Myocyte (in vitro differentiated cells): Measurements from ENCODE around the gene HMOX2. TPM values are rescaled to one million over a fixed set of nuclear protein-coding genes. Genes with fewer than 3 reads are reported as not detected.

Source experiments
- DNase-seq: peaks from one replicate; pipeline ENCODE4 v3.0.0-alpha.2; 2012; ENCODE audit warnings: low read depth
- total RNA-seq: library from RNA; depleted of rRNA; stranded (reverse); fragments of >200 nt; gene quantifications from 2 replicates; pipeline ENCODE4 v1.2.3, GENCODE V29; 2014

HMOX2 gene
- total RNA-seq, 1 donor from 2014 or later, result 35.4 TPM

DNA sequence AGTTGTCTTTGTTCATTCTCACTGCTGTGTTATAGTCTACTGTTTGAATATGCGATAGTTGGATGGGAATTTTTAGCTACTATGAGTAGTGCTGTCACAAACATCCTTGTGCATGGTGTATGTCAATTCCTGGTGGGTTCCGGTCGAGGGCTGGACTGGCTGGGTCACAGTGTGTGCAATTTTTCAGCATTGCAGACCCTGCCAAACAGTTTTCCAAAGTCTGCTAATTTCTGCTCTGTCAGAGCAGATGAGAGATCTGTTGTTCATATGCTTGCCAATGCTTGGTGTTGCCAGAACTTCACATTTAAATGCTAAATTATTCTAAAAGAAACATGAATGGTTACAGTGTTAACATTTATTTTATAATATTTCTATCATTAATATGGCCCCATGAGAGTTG is 76.3 kb downstream of the HMOX2 start:
- DNase-seq, result no peak

GRCh38 chr16:4556112-4556511 is 79.9 kb downstream of the HMOX2 start, which contains the start of gene C16orf96:
Gene C16orf96 (plus strand): TSS chr16:4556340. CDS start chr16:4556490, 150 bp downstream.
- no peak for DNase-seq

DNA sequence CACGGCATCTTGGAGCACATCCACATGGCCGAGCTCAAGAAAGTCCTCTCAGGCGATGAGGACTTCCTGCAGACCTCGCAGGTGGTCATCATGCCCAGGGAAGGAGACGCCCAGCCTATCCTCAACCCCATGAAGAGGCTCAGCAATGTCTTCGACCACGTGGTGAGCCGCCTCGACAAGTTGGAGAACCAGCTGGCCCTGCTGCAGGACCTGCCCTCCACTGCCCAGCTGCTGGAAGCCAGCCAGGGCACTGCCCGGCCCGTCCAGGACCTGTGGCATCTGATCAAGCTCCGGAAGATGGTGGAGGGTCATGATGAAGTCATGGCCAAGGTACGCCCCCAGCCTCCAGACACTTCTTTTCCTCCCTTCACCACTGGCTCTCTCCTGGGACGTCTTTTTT is 80.4 kb downstream of the HMOX2 start:
- no peak for DNase-seq

DNA sequence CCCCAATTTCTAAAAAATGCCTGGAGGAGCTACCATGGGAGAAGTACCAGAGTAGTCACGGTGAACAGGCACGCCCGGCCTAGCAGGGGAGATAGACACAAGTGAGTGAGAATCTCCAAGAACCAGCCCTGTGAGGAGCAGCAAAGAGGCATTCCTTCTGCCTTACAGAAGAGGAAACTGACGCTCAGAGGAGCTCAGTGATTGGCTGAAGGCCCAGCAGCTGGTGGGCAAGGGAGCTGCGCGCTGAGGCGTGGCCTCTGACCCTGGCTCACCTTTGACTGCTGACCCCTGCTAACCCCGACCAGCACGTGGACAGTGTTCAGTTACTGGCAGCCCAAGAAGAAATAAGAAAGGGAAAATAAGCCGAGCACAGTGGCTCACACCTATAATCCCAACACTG is 81.8 kb downstream of the HMOX2 start:
- no peak for DNase-seq

Other genes with a start within 250 kb of the HMOX2 start
- gene SRL, start 234.3 kb upstream of the HMOX2 start, total RNA-seq, result 1.9 and 2.7 TPM in 2 replicates
- gene TFAP4, start 203.4 kb upstream of the HMOX2 start, total RNA-seq, result 4.4 and 5.0 TPM in 2 replicates
- gene GLIS2, start 160.3 kb upstream of the HMOX2 start, total RNA-seq, result 3.3 and 4.5 TPM in 2 replicates
- gene PAM16, start 125.1 kb upstream of the HMOX2 start, total RNA-seq, result 28.4 and 50.7 TPM in 2 replicates
- gene VASN, start 104.5 kb upstream of the HMOX2 start, total RNA-seq, result 7.5 and 10.9 TPM in 2 replicates
- 122 and 370 TPM in 2 replicates for gene CORO7, start 59.8 kb upstream of the HMOX2 start, total RNA-seq
- 67.6 and 72.7 TPM in 2 replicates for gene DNAJA3, start 50.5 kb upstream of the HMOX2 start, total RNA-seq
- gene NMRAL1, start 1.8 kb upstream of the HMOX2 start, total RNA-seq, result 22.6 and 35.8 TPM in 2 replicates
- gene CDIP1, start 62.4 kb downstream of the HMOX2 start, total RNA-seq, result 30.6 and 38.4 TPM in 2 replicates
- 0.11 and 0.16 TPM in 2 replicates for gene C16orf96, start 79.9 kb downstream of the HMOX2 start, total RNA-seq
- 10.0 and 12.8 TPM in 2 replicates for gene UBALD1, start 138.5 kb downstream of the HMOX2 start, total RNA-seq
- 31.9 and 33.6 TPM in 2 replicates for gene MGRN1, start 148.4 kb downstream of the HMOX2 start, total RNA-seq
- 81.4 and 102 TPM in 2 replicates for gene NUDT16L1, start 217.2 kb downstream of the HMOX2 start, total RNA-seq